ENCODE data around the gene TCAP.

GRCh38 chr17:39661744-39662541, 3.2 kb upstream of the TCAP start:
- TF ChIP-seq GATA3 (IDR thresholded peaks at IDR 0.05; ENCODE audit: low read depth, low read length) (no peak), GATA2 (IDR thresholded peaks at IDR 0.05; ENCODE audit: low read depth, low read length) (no peak)
